ENCODE data around the gene PRDM2.

DNA sequence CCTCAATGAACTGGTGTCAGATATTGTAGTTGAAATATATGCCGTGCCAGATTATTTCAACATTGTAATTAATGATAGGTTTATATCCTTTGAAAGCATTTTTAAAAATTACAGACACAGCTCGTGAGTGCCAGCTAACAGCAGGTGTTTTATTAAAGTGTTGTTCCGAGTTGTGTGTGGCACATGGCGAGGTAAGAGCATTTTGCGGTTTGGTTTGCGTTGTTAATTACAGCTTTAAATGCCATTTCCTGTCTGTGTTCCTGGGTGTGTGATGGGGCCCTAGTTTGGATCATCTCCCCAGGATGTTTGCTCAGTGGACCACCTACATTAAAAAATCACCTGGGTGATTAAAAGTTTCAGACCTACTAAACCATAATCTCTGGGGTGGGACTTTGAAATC is 97.4 kb downstream of the PRDM2 start:
- TF ChIP-seq, protein P1, sequence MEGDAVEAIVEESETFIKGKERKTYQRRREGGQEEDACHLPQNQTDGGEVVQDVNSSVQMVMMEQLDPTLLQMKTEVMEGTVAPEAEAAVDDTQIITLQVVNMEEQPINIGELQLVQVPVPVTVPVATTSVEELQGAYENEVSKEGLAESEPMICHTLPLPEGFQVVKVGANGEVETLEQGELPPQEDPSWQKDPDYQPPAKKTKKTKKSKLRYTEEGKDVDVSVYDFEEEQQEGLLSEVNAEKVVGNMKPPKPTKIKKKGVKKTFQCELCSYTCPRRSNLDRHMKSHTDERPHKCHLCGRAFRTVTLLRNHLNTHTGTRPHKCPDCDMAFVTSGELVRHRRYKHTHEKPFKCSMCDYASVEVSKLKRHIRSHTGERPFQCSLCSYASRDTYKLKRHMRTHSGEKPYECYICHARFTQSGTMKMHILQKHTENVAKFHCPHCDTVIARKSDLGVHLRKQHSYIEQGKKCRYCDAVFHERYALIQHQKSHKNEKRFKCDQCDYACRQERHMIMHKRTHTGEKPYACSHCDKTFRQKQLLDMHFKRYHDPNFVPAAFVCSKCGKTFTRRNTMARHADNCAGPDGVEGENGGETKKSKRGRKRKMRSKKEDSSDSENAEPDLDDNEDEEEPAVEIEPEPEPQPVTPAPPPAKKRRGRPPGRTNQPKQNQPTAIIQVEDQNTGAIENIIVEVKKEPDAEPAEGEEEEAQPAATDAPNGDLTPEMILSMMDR (IDR thresholded peaks at IDR 0.05; ENCODE audit: insufficient read depth, low read length, poor library complexity, severe bottlenecking): no peak
- no peak for TF ChIP-seq EZH2phosphoT487 (conservative IDR thresholded peaks at IDR 0.05; ENCODE audit: low read length)

Measured in SU-DHL-6 (cell line).